ENCODE measurements around the gene LUC7L3. TPM values are rescaled to one million over a fixed set of nuclear protein-coding genes. Genes with fewer than 3 reads are reported as not detected.

The LUC7L3 gene
- total RNA-seq, 1 experiment from 2014 or later: 184 TPM

- no peaks in the 10 kb centered on the region for H3K27me3 ChIP-seq (ENCODE audit: insufficient read depth, low read length)
- H3K4me2 ChIP-seq (ENCODE audit: low read length): no peak overlapping the region
- ChIA-PET POLR2A (no interaction called here), CTCF (no interaction called here), RAD21 (ENCODE audit: low non-redundant PET in 1 of 2, low total read pairs in 2 of 2, uncharacterized antibody in 2 of 2, unreplicated experiment in 2 of 2) (no interaction called here)
- H3K9me3 ChIP-seq (ENCODE audit: control insufficient read depth in 1 of 2, insufficient read depth in 1 of 2, low read depth in 1 of 2, low read length in 2 of 2): no peaks in the 10 kb centered on the region
- no peak for ATAC-seq
- H3K36me3 ChIP-seq (ENCODE audit: control insufficient read depth in 1 of 2, insufficient read depth in 2 of 2, low read length in 2 of 2): peaks cover 50 to 55% of the 10 kb centered on the region in 2 experiments
- DNase-seq (ENCODE audit: low read depth, low spot score): no peak
- H3K4me1 ChIP-seq (ENCODE audit: control insufficient read depth in 1 of 2, insufficient read depth in 2 of 2, low read length in 2 of 2): no peaks in the 10 kb centered on the region
- H3K4me3 ChIP-seq (replicated peaks in 1 of 2; ENCODE audit: low read depth in 1 of 2, low read length in 2 of 2): no peak overlapping the region
- H3K9ac ChIP-seq (ENCODE audit: low read length): no peak overlapping the region
- H2AFZ ChIP-seq (ENCODE audit: low read depth, low read length, poor library complexity, severe bottlenecking): no peak overlapping the region
- H3K79me2 ChIP-seq (ENCODE audit: insufficient read depth, low read length): peaks cover 100% of the 10 kb centered on the region
- no peak for TF ChIP-seq JUND (IDR thresholded peaks at IDR 0.05)
- TF ChIP-seq EZH2 (IDR thresholded peaks at IDR 0.05): no peak
- peaks cover 72% of the 10 kb centered on the region for H4K20me1 ChIP-seq (ENCODE audit: insufficient read depth)
- no peaks in the 10 kb centered on the region for H3K9me2 ChIP-seq (ENCODE audit: insufficient read depth)
- BruUV-seq (replicated peaks): no TSS peak
- no peak overlapping the region for H3K27ac ChIP-seq (ENCODE audit: low read depth, low read length)
- intact Hi-C loops (cut with micrococcal nuclease): no loop called here
Observed at GRCh38 chr17:50737118-50737698, 17.8 kb downstream of the LUC7L3 start.

- ChIA-PET RAD21 (ENCODE audit: low non-redundant PET in 1 of 2, low total read pairs in 2 of 2, uncharacterized antibody in 2 of 2, unreplicated experiment in 2 of 2) (no interaction called here), POLR2A (no interaction called here), CTCF (no interaction called here)
- ATAC-seq: no peak
- Histone ChIP-seq H3K27me3 (ENCODE audit: insufficient read depth, low read length) (no peaks in the 10 kb centered on the region), H3K27ac (ENCODE audit: low read depth, low read length) (no peak overlapping the region), H3K4me2 (ENCODE audit: low read length) (no peak overlapping the region), H3K9ac (ENCODE audit: low read length) (no peak overlapping the region), H3K4me1 (ENCODE audit: control insufficient read depth in 1 of 2, insufficient read depth in 2 of 2, low read length in 2 of 2) (no peaks in the 10 kb centered on the region), H3K36me3 (ENCODE audit: control insufficient read depth in 1 of 2, insufficient read depth in 2 of 2, low read length in 2 of 2) (peaks cover 67 to 70% of the 10 kb centered on the region in 2 experiments), H3K4me3 (replicated peaks in 1 of 2; ENCODE audit: low read depth in 1 of 2, low read length in 2 of 2) (no peak overlapping the region), H3K79me2 (ENCODE audit: insufficient read depth, low read length) (peaks cover 98% of the 10 kb centered on the region), H3K9me3 (ENCODE audit: control insufficient read depth in 1 of 2, insufficient read depth in 1 of 2, low read depth in 1 of 2, low read length in 2 of 2) (no peaks in the 10 kb centered on the region), H4K20me1 (ENCODE audit: insufficient read depth) (peaks cover 61% of the 10 kb centered on the region), H3K9me2 (ENCODE audit: insufficient read depth) (no peaks in the 10 kb centered on the region), H2AFZ (ENCODE audit: low read depth, low read length, poor library complexity, severe bottlenecking) (no peak overlapping the region)
- no peak for TF ChIP-seq CTCF (IDR thresholded peaks at IDR 0.05 in 2 of 3, conservative IDR thresholded peaks at IDR 0.05 in 1 of 3; ENCODE audit: borderline replicate concordance in 1 of 3, insufficient read depth in 1 of 3, low read depth in 2 of 3, low read length in 2 of 3)
- no peak for TF ChIP-seq CEBPB (IDR thresholded peaks at IDR 0.05; ENCODE audit: low read depth)
- no peak for TF ChIP-seq ZBTB33 (IDR thresholded peaks at IDR 0.05; ENCODE audit: extremely low read depth, insufficient replicate concordance, low read length)
- no peak for TF ChIP-seq POLR2AphosphoS5 (IDR thresholded peaks at IDR 0.05; ENCODE audit: low read depth, low read length)
- TF ChIP-seq REST (IDR thresholded peaks at IDR 0.05; ENCODE audit: low read depth): no peak
- no peak for TF ChIP-seq EZH2 (IDR thresholded peaks at IDR 0.05)
- TF ChIP-seq CBX3 (IDR thresholded peaks at IDR 0.05; ENCODE audit: low read depth): no peak
- no peak for TF ChIP-seq YY1 (IDR thresholded peaks at IDR 0.05; ENCODE audit: extremely low read depth, insufficient replicate concordance, low read depth, low read length)
- TF ChIP-seq ZNF274 (IDR thresholded peaks at IDR 0.05; ENCODE audit: low read depth, low read length): no peak
- TF ChIP-seq SRF (IDR thresholded peaks at IDR 0.05; ENCODE audit: low read depth): no peak
- TF ChIP-seq SP1 (IDR thresholded peaks at IDR 0.05; ENCODE audit: low read depth): no peak
- intact Hi-C loops (cut with micrococcal nuclease): no loop called here
- DNase-seq (ENCODE audit: low read depth, low spot score): no peak
- no TSS peak for BruUV-seq (replicated peaks)
Observed at GRCh38 chr17:50739098-50739497, 19.7 kb downstream of the LUC7L3 start.
